GM23338 (cell line): ENCODE data around the gene SPATA13. TPM values are rescaled to one million over a fixed set of nuclear protein-coding genes. Genes with fewer than 3 reads are reported as not detected.
"Not testable (repeated sequence)": the region's sequence is repeated elsewhere in the genome, so short reads cannot be mapped to it uniquely, and the experiment has no call there.

Experiments used
- ATAC-seq: fragments of 200-7000 bp; cut with Tn5 transposase; 3 replicates; pipeline ENCODE4 v1.9.1; 2020
- DNase-seq: peaks from one replicate; pipeline ENCODE4 v3.0.0-alpha.2; 2015; ENCODE audit warnings: low spot score
- H2AFZ ChIP-seq: fragments of 200-600 bp; sonication (generic); 2 replicates; pipeline ENCODE4 v1.8.0; 2016; ENCODE audit warnings: antibody characterized with exemption, mild to moderate bottlenecking, moderate library complexity
- H3F3A ChIP-seq: fragments of 200-600 bp; sonication (generic); replicated peaks from 2 replicates; pipeline ENCODE4 v1.8.0; 2017; ENCODE audit warnings: antibody characterized with exemption, mixed run types, low read depth
- H3K27ac ChIP-seq: fragments of 200-600 bp; sonication (generic); 2 replicates; pipeline ENCODE4 v1.6.1; 2016; ENCODE audit warnings: low read depth
- H3K27me3 ChIP-seq: fragments of 200-600 bp; sonication (generic); 2 replicates; pipeline ENCODE4 v1.8.0; 2016; ENCODE audit warnings: mild to moderate bottlenecking, mixed run types, moderate library complexity; ENCODE audit not compliant: insufficient read depth
- H3K36me3 ChIP-seq: fragments of 200-600 bp; sonication (generic); 2 replicates; pipeline ENCODE4 v1.8.0; 2016; ENCODE audit warnings: mild to moderate bottlenecking; ENCODE audit not compliant: insufficient read depth
- H3K4me1 ChIP-seq: fragments of 200-600 bp; sonication (generic); 2 replicates; pipeline ENCODE4 v1.8.0; 2016; ENCODE audit warnings: mild to moderate bottlenecking, moderate library complexity; ENCODE audit not compliant: insufficient read depth
- H3K4me2 ChIP-seq: fragments of 200-600 bp; sonication (generic); 2 replicates; pipeline ENCODE4 v1.7.1; 2017; ENCODE audit warnings: mixed run types
- H3K4me3 ChIP-seq: fragments of 200-600 bp; sonication (generic); 2 replicates; pipeline ENCODE4 v1.6.1; 2016; ENCODE audit warnings: mixed run types
- H3K79me2 ChIP-seq: fragments of 200-600 bp; sonication (generic); replicated peaks from 2 replicates; pipeline ENCODE4 v1.8.0; 2017; ENCODE audit warnings: mild to moderate bottlenecking; ENCODE audit not compliant: insufficient read depth
- H3K9me2 ChIP-seq: fragments of 200-600 bp; sonication (generic); 2 replicates; pipeline ENCODE4 v1.8.0; 2017; ENCODE audit not compliant: insufficient read depth
- H4K20me1 ChIP-seq: fragments of 200-600 bp; sonication (generic); replicated peaks from 2 replicates; pipeline ENCODE4 v1.8.0; 2017; ENCODE audit warnings: mild to moderate bottlenecking; ENCODE audit not compliant: insufficient read depth
- H3K27ac Mint-ChIP-seq: 2 replicates; pipeline ENCODE4 v1.8.0; 2020; ENCODE audit warnings: inconsistent platforms, mild to moderate bottlenecking, moderate library complexity, mixed read lengths
- H3K27me3 Mint-ChIP-seq: 3 replicates; pipeline ENCODE4 v1.8.0; 2022; ENCODE audit warnings: low read depth, mild to moderate bottlenecking, moderate library complexity, mixed read lengths, inconsistent platforms; ENCODE audit not compliant: insufficient read depth, poor library complexity
- H3K36me3 Mint-ChIP-seq: 3 replicates; pipeline ENCODE4 v1.8.0; 2021; ENCODE audit warnings: low read depth, mild to moderate bottlenecking, inconsistent platforms, moderate library complexity, mixed read lengths
- H3K4me1 Mint-ChIP-seq: 3 replicates; pipeline ENCODE4 v1.8.0; 2020; ENCODE audit warnings: mild to moderate bottlenecking, inconsistent platforms, mixed read lengths
- H3K4me3 Mint-ChIP-seq: 3 replicates; pipeline ENCODE4 v1.8.0; 2021; ENCODE audit warnings: moderate library complexity, mild to moderate bottlenecking, inconsistent platforms, mixed read lengths
- H3K9me3 Mint-ChIP-seq: 3 replicates; pipeline ENCODE4 v1.8.0; 2020; ENCODE audit warnings: moderate library complexity, mild to moderate bottlenecking, inconsistent platforms, mixed read lengths
- CREB1 ChIP-seq: fragments of 250-450 bp; sonication (Bioruptor Pico); IDR thresholded peaks from 2 replicates; pipeline ENCODE4 v1.5.0; 2020; ENCODE audit warnings: low read depth, mild to moderate bottlenecking, moderate library complexity
- CTCF ChIP-seq, 2 experiments: fragments of 200-600 bp in 1 of 2; sonication (generic) in 1 of 2; conservative IDR thresholded peaks; 2 replicates each; pipeline versions ENCODE4 v1.5.1 to v1.6.1; 2016 to 2017; ENCODE audit warnings: antibody characterized with exemption in 2 of 2, low read depth in 2 of 2, mild to moderate bottlenecking in 2 of 2, moderate library complexity in 1 of 2
- EZH2 ChIP-seq: fragments of 200-600 bp; sonication (generic); IDR thresholded peaks from one replicate; pipeline ENCODE4 v1.8.0; 2017; ENCODE audit warnings: antibody characterized with exemption, mild to moderate bottlenecking, low read depth; ENCODE audit not compliant: unreplicated experiment
- JUNB ChIP-seq: IDR thresholded peaks from one replicate; pipeline ENCODE4 v1.6.1; 2016; ENCODE audit warnings: antibody characterized with exemption; ENCODE audit not compliant: unreplicated experiment
- POLR2AphosphoS5 ChIP-seq: IDR thresholded peaks from 2 replicates; pipeline ENCODE4 v1.6.1; 2016; ENCODE audit warnings: antibody characterized with exemption, low read depth
- ZNF114 ChIP-seq: fragments of 250-450 bp; sonication (Bioruptor Pico); IDR thresholded peaks from 2 replicates; pipeline ENCODE4 v1.5.0; 2020; ENCODE audit warnings: mild to moderate bottlenecking, moderate library complexity
- ZNF331 ChIP-seq: fragments of 250-450 bp; sonication (Bioruptor Pico); IDR thresholded peaks from 2 replicates; pipeline ENCODE4 v1.5.0; 2020; ENCODE audit warnings: low read depth, mild to moderate bottlenecking, moderate library complexity
- polyA plus RNA-seq: library from polyadenylated mRNA; unstranded; fragments of >200 nt; fragmentation: Nextera tagmentation; extraction: Ambion mirVana; gene quantifications from 2 replicates; pipeline ENCODE4 v1.2.1, GENCODE V29; 2016
- total RNA-seq: library from RNA; depleted of rRNA; stranded (reverse); fragments of >200 nt; shearing (Covaris generic); gene quantifications from 2 replicates; pipeline ENCODE4 v1.2.3, GENCODE V29; 2014
- TF ChIP-seq, protein P1 (sequence below): IDR thresholded peaks from one replicate; pipeline ENCODE4 v1.6.1; 2018; ENCODE audit warnings: antibody characterized with exemption; ENCODE audit not compliant: unreplicated experiment

Gene SPATA13
- total and polyA plus RNA-seq, 2 experiments from 2014 or later, result 11.9 to 45.7 TPM

DNA sequence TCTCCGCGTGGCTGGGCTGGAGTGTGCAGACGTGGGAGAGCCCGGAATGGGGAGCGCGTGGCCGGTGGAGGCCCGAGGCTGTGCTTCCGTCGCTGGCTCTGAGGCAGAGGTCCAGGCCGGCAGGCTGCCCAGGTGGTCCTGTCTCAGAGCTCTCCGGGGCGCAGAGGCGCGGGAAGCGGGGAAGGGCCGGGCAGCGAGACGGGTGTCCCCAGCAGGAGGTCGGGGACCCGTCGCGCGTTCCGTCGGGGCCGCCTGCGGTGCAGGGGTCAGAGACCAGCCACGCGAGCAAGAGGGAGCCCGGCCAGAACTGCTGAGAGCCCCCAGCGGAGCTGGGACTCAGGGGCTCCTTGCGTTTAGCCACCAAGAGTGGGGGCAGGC is 147.5 kb downstream of the SPATA13 start (continued):
- TF ChIP-seq JUNB (no peak), CTCF (conservative IDR thresholded peaks at IDR 0.05; ENCODE audit: low read depth in 2 of 2) (no peak), EZH2 (no peak)

DNA sequence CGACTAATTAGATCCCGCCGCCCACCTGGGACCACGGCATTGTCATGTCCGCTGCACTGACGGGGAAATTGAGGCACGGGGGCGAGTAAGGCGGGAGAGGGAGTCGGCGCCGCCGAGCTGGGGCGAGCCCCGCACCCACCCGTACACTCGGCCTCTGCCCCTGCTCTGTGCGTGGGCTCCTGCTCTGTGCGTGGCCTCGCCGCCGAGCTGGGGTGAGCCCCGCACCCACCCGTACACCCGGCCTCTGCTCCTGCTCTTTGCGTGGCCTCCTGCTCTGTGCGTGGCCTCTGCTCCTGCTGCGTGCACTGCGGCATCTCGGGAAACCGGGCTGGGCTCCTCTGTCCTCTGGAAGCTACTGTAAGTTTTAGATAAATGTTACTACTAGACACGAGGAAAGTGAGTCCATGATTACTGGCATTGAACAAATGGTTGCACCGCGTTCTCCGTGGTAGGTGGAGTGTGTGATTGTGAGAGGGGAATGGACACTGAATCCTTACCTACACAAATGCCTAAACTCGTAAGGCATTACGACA is 148.0 kb downstream of the SPATA13 start:
- Histone ChIP-seq H3F3A (no peaks in the 10 kb centered on the region), H3K27me3 (no peaks in the 10 kb centered on the region), H3K4me1 (no peaks in the 10 kb centered on the region), H3K79me2 (no peaks in the 10 kb centered on the region), H3K9me2 (no peaks in the 10 kb centered on the region), H2AFZ (no peak overlapping the region), H3K4me2 (no peak overlapping the region), H3K27ac (no peak overlapping the region), H3K36me3 (peaks cover 6% of the 10 kb centered on the region; the same call in 1 of the 2 replicates), H4K20me1 (no peaks in the 10 kb centered on the region), H3K4me3 (no peak overlapping the region)
- Mint-ChIP-seq H3K9me3 (no peaks in the 10 kb centered on the region), H3K36me3 (peaks cover 6% of the 10 kb centered on the region; the same call in 1 of the 3 replicates), H3K27me3 (peaks cover 4% of the 10 kb centered on the region), H3K4me3 (no peak overlapping the region), H3K4me1 (peaks cover 4% of the 10 kb centered on the region; the same call in 2 of the 3 replicates), H3K27ac (no peak overlapping the region)
- DNase-seq (no peak), ATAC-seq (peak; percentile 26; the same call in 2 of the 3 replicates)
- TF ChIP-seq JUNB, result no peak
- no peak for TF ChIP-seq ZNF331 (CRISPR knock-in tag)
- no peak for TF ChIP-seq ZNF114 (CRISPR knock-in tag)
- no peak for TF ChIP-seq CREB1
- no peak for TF ChIP-seq POLR2AphosphoS5
- TF ChIP-seq EZH2, result no peak
- TF ChIP-seq, protein P1, sequence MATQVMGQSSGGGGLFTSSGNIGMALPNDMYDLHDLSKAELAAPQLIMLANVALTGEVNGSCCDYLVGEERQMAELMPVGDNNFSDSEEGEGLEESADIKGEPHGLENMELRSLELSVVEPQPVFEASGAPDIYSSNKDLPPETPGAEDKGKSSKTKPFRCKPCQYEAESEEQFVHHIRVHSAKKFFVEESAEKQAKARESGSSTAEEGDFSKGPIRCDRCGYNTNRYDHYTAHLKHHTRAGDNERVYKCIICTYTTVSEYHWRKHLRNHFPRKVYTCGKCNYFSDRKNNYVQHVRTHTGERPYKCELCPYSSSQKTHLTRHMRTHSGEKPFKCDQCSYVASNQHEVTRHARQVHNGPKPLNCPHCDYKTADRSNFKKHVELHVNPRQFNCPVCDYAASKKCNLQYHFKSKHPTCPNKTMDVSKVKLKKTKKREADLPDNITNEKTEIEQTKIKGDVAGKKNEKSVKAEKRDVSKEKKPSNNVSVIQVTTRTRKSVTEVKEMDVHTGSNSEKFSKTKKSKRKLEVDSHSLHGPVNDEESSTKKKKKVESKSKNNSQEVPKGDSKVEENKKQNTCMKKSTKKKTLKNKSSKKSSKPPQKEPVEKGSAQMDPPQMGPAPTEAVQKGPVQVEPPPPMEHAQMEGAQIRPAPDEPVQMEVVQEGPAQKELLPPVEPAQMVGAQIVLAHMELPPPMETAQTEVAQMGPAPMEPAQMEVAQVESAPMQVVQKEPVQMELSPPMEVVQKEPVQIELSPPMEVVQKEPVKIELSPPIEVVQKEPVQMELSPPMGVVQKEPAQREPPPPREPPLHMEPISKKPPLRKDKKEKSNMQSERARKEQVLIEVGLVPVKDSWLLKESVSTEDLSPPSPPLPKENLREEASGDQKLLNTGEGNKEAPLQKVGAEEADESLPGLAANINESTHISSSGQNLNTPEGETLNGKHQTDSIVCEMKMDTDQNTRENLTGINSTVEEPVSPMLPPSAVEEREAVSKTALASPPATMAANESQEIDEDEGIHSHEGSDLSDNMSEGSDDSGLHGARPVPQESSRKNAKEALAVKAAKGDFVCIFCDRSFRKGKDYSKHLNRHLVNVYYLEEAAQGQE, result no peak
- no peak for TF ChIP-seq CTCF (conservative IDR thresholded peaks at IDR 0.05; ENCODE audit: low read depth in 2 of 2)

DNA sequence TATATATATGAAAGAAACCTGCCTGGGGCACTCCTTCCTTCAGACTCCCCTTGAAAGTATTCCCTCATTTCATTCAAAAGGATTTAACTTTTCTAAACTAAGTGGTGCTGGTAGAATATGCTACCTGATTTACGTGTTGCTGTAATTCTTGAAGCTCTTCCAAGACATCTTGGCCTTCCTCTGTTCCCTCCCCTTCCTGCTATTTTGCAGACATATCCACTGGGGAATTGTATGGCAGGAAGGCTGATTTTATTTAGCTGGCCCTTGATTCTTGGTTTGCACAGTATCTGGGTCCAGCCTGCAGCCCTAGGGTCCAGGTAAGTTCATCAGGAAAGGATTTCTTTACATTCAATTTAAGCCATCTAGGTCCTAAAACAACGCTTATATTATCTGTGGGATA is 148.8 kb downstream of the SPATA13 start, which contains the start of gene C1QTNF9:
TSS of gene C1QTNF9 (plus strand) at position 281 of the 400 bp plus-strand sequence. CDS start 6,424 bp downstream, outside the sequence.
- H3K4me3 ChIP-seq, H3K9me3 Mint-ChIP-seq, H3K36me3 Mint-ChIP-seq: not testable (repeated sequence)

More for the DNA sequence above, 148.8 kb downstream of the SPATA13 start, which contains the start of gene C1QTNF9:
- not testable (repeated sequence) for H3K4me2 ChIP-seq, H3K36me3 ChIP-seq, H3F3A ChIP-seq, H3K27ac Mint-ChIP-seq, H4K20me1 ChIP-seq, H3K4me1 ChIP-seq, H3K4me1 Mint-ChIP-seq, H3K4me3 Mint-ChIP-seq, ATAC-seq, H3K79me2 ChIP-seq, H3K27me3 ChIP-seq, DNase-seq, H3K9me2 ChIP-seq, H3K27me3 Mint-ChIP-seq, H2AFZ ChIP-seq, H3K27ac ChIP-seq
